Measurements from ENCODE around the gene CABLES2. TPM values are rescaled to one million over a fixed set of nuclear protein-coding genes. Genes with fewer than 3 reads are reported as not detected.

CABLES2 gene
- total RNA-seq, 4 donors from 2014 or later = 2.0 to 6.9 (median 4.1) TPM

GRCh38 chr20:62418709-62419487 lies 11.8 kb upstream of the CABLES2 start:
- H3K9me3 ChIP-seq = no peaks in the 10 kb centered on the region
- DNase-seq (ENCODE audit: extremely low spot score) = no peak
- H3K4me1 ChIP-seq = no peaks in the 10 kb centered on the region
- no peak overlapping the region for H3K4me3 ChIP-seq
- H3K27ac ChIP-seq (replicated peaks in 1 of 4) = no peak overlapping the region
- peaks cover 0 to 57% (median 2%) of the 10 kb centered on the region in 4 donors for H3K27me3 ChIP-seq
- H3K36me3 ChIP-seq = no peaks in the 10 kb centered on the region
- WGBS = 70% methylated on average over 6 of the region's 19 CpGs
- TF ChIP-seq POLR2A (IDR thresholded peaks at IDR 0.05; ENCODE audit: low read depth) = no peak
- no peak for TF ChIP-seq POLR2AphosphoS5 (IDR thresholded peaks at IDR 0.05)
- TF ChIP-seq, protein P1, sequence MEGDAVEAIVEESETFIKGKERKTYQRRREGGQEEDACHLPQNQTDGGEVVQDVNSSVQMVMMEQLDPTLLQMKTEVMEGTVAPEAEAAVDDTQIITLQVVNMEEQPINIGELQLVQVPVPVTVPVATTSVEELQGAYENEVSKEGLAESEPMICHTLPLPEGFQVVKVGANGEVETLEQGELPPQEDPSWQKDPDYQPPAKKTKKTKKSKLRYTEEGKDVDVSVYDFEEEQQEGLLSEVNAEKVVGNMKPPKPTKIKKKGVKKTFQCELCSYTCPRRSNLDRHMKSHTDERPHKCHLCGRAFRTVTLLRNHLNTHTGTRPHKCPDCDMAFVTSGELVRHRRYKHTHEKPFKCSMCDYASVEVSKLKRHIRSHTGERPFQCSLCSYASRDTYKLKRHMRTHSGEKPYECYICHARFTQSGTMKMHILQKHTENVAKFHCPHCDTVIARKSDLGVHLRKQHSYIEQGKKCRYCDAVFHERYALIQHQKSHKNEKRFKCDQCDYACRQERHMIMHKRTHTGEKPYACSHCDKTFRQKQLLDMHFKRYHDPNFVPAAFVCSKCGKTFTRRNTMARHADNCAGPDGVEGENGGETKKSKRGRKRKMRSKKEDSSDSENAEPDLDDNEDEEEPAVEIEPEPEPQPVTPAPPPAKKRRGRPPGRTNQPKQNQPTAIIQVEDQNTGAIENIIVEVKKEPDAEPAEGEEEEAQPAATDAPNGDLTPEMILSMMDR (IDR thresholded peaks at IDR 0.05) = no peak
- no peak for TF ChIP-seq EP300 (IDR thresholded peaks at IDR 0.05)
- intact Hi-C loops (cut with DNase I) = loop anchor here (10.0 kb wide), 1 partner anchor 196 kb away; no protein-coding TSS in a partner anchor

DNA sequence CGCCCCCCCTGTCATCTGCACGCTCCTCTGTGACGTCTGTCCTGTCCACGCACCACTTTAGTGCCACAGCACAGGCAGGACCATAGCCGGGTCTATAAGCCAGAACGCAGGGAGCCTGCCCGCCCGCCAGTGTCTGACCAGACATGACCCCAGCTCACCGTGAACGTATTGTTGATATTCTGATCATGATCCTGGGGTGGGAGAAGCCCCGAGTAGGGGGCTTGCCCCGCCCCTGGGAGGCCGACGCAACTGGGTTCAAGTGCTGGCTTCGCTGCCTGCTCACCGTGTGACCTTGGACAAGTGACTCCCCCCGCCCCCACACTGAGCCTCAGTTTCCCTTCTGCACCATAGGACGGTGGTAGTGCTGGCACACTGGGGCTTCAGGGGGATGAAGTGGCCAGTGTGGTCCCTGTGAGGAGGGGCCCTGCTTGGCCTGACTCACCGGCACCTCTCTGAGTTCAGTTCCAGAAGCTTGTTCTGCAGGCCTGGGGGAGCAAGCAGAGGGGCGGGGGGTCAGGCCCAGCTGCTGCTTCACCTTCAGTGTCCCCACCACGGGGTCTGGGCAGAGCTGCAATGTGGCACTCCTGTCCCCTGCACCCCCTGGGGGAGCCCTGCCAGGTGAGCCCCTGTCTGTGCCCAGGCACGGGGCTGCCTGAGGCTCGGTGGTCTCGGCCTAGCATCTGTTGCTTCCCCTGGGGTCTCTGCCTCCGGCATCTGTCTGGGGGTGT lies 11.1 kb upstream of the CABLES2 start:
- no peak for DNase-seq (ENCODE audit: extremely low spot score)
- H3K27me3 ChIP-seq = peaks cover 0 to 53% (median 0%) of the 10 kb centered on the region in 4 donors
- no peak for TF ChIP-seq POLR2A (IDR thresholded peaks at IDR 0.05; ENCODE audit: low read depth)
- TF ChIP-seq, protein P1 (IDR thresholded peaks at IDR 0.05) = no peak
- WGBS = 79% methylated on average over 20 of the region's 25 CpGs
- no peaks in the 10 kb centered on the region for H3K9me3 ChIP-seq
- H3K36me3 ChIP-seq = no peaks in the 10 kb centered on the region
- no peaks in the 10 kb centered on the region for H3K4me1 ChIP-seq
- H3K27ac ChIP-seq (replicated peaks in 1 of 4) = no peak overlapping the region
- no peak overlapping the region for H3K4me3 ChIP-seq
- intact Hi-C loops (cut with DNase I) = loop anchor here (10.0 kb wide), 1 partner anchor 197 kb away; no protein-coding TSS in a partner anchor

DNA sequence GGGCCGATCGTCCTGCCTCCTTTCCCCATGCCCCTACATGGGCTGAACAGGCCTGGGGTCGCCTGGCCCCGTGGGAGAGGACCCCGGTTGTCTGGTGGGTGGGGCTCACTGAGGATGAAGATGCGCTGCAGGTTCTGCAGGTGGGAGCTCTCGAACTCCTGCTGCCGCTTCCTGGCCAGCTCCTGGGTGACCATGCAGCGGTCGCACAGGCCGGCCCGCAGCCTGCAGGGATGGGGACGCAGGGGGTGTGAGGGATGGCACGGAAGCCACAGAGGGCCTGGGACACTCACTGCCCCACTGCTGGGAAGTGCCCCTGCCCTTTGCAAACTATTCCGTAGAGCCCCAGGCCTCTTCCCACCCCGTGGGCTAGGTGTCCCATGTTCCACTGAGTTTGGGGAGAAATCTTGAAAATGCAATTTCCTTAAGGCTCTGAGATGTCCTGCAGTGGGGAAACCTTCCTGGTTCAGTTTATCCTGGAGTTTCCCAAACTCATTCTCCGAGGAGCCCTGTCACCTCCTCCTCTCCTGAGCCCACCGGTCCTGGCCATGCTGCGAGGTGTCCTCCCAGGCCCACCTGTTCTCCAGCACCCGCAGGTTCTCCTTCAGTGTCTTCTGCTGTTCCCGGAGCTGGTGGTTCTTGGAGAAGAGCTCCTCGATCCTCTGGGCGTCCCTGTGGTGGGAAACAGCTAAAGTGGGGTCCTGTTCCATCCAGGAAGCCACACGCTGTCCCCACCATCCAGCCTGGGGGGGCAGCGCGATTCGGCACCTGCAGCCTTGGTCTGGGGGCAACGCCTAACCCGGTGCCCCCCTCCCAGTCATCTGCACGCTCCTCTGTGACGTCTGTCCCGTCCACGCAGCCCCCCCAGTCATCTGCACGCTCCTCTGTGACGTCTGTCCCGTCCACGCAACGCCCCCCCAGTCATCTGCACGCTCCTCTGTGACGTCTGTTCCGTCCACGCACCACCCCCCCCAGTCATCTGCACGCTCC lies 9.9 kb upstream of the CABLES2 start:
- Histone ChIP-seq H3K36me3 (no peaks in the 10 kb centered on the region), H3K27me3 (peaks cover 0 to 46% (median 0%) of the 10 kb centered on the region in 4 donors), H3K4me3 (no peak overlapping the region), H3K27ac (replicated peaks in 1 of 4) (no peak overlapping the region), H3K4me1 (no peaks in the 10 kb centered on the region), H3K9me3 (no peaks in the 10 kb centered on the region)
- intact Hi-C loops (cut with DNase I) = loop anchor here (10.0 kb wide), 1 partner anchor 198 kb away; no protein-coding TSS in a partner anchor
- 81% methylated on average over 37 of the region's 43 CpGs for WGBS
- TF ChIP-seq, protein P1 (IDR thresholded peaks at IDR 0.05) = no peak
- TF ChIP-seq POLR2AphosphoS5 (IDR thresholded peaks at IDR 0.05) = no peak
- TF ChIP-seq EP300 (IDR thresholded peaks at IDR 0.05) = no peak
- no peak for TF ChIP-seq POLR2A (IDR thresholded peaks at IDR 0.05; ENCODE audit: low read depth)
- no peak for DNase-seq (ENCODE audit: extremely low spot score)

- Histone ChIP-seq H3K36me3 (no peaks in the 10 kb centered on the region), H3K4me1 (peaks cover 0 to 4% (median 3%) of the 10 kb centered on the region in 4 donors), H3K27me3 (peaks cover 0 to 46% (median 0%) of the 10 kb centered on the region in 4 donors), H3K4me3 (no peak overlapping the region), H3K27ac (replicated peaks in 1 of 4) (no peak overlapping the region), H3K9me3 (no peaks in the 10 kb centered on the region)
- DNase-seq (ENCODE audit: extremely low spot score) = no peak
- WGBS = 83% methylated on average over 17 of the region's 24 CpGs
- TF ChIP-seq EP300 (IDR thresholded peaks at IDR 0.05) (no peak), POLR2A (IDR thresholded peaks at IDR 0.05; ENCODE audit: low read depth) (no peak), POLR2AphosphoS5 (IDR thresholded peaks at IDR 0.05) (no peak)
- TF ChIP-seq, protein P1 (IDR thresholded peaks at IDR 0.05) = no peak
- intact Hi-C loops (cut with DNase I) = loop anchor here (10.0 kb wide), 1 partner anchor 199 kb away; no protein-coding TSS in a partner anchor
Measured at GRCh38 chr20:62415354-62416111, 8.4 kb upstream of the CABLES2 start.
